GM23248 (cell line): Measurements from ENCODE around the gene CACNG4.

ENCODE experiments used
- EZH2 ChIP-seq: fragments of 200-600 bp; sonication (generic); IDR thresholded peaks from 2 replicates; pipeline ENCODE4 v1.6.1; 2018; ENCODE audit warnings: antibody characterized with exemption, mild to moderate bottlenecking; ENCODE audit not compliant: insufficient read depth, poor library complexity, severe bottlenecking
- EZH2phosphoT487 ChIP-seq: fragments of 200-600 bp; sonication (generic); IDR thresholded peaks from 2 replicates; pipeline ENCODE4 v1.6.1; 2018; ENCODE audit warnings: antibody characterized with exemption, moderate library complexity, mild to moderate bottlenecking, low read depth; ENCODE audit not compliant: insufficient read depth

- TF ChIP-seq EZH2phosphoT487: no peak
- no peak for TF ChIP-seq EZH2
Observed at GRCh38 chr17:67080804-67081203, 116.3 kb downstream of the CACNG4 start.
